GM13977 (cell line): ENCODE results near the gene CD99.

Experiments
- DNase-seq: peaks from one replicate; pipeline ENCODE4 v3.0.0; 2012; ENCODE audit warnings: low spot score
- CTCF ChIP-seq: IDR thresholded peaks from 2 replicates; pipeline ENCODE4 v1.5.1; 2012; ENCODE audit warnings: mild to moderate bottlenecking, control low read depth; ENCODE audit not compliant: insufficient read depth; ENCODE audit errors: extremely low read depth, missing control alignments
- in situ Hi-C: fragments of 300-500 bp; cut with MboI; formaldehyde crosslinking; loops from one replicate; pipeline ENCODE4 v1.12.0; 2022; ENCODE audit warnings: low sequenced_read_pairs, low pct_unique_long_range_greater_than_20kb, mixed read lengths, inconsistent platforms; ENCODE audit not compliant: unreplicated experiment

The CD99 gene

GRCh38 chrX:2712428-2712827 lies 21.3 kb downstream of the CD99 start:
- TF ChIP-seq CTCF = no peak
- no peak for DNase-seq
- in situ Hi-C loops = no loop called here

DNA sequence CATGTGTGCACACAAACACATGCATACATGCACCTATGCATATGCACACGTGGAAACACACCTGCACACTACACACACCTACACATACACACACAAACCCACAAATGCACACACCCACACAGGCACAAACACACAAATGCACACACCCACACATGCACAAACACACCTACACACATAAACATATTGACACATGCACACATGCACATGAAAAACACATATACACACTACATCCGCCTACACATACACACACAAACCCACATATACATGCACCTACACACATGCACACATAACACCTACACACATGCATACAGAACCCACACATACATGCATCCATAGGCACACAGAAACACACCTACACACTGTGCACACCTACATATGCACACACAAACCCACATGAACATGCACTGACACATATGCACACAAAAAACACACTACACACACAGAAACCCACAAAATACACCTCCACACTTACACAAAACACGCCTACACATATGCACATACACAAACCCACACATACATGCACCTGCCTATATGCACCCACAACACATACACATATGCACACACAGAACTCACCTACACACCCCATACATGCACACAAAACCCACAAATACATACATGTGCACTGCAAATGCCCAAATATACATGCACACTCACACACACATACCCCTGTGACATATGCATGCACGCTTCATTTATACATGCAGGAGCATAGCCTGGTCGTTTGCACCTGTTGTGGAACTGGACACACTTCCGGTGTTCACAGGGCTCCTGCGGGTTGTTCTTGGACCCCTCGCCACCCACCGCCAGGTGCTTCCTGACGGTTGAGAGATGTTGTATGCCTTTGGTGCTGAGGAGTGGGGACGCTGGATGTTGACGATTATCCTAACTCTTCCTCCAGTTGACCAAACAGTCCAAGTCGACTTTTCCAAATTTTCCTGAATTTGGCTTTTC lies 22.1 kb downstream of the CD99 start:
- in situ Hi-C loops = no loop called here

DNA sequence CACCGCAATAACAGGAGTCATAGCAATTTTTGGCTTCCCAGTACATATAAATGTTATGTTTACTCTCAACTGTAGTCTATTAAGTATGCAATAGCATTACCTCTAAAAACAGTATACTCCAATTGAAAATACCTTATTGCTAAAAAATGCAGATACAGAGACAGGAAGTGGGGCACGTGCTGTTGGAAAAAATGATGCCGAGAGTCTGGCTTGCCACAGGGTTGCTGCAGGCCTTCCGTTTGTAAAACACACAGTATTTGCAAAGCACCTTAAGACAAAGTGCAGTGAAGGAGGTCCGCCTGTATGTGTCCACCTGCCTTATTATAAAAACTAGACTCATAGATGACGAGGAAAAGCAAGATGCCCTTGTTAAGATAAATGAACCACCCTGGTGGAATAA lies 23.5 kb downstream of the CD99 start:
- no peak for DNase-seq
- no peak for TF ChIP-seq CTCF
- in situ Hi-C loops = no loop called here

More for the DNA sequence above, 22.1 kb downstream of the CD99 start:
- TF ChIP-seq CTCF = no peak
- no peak for DNase-seq

DNA sequence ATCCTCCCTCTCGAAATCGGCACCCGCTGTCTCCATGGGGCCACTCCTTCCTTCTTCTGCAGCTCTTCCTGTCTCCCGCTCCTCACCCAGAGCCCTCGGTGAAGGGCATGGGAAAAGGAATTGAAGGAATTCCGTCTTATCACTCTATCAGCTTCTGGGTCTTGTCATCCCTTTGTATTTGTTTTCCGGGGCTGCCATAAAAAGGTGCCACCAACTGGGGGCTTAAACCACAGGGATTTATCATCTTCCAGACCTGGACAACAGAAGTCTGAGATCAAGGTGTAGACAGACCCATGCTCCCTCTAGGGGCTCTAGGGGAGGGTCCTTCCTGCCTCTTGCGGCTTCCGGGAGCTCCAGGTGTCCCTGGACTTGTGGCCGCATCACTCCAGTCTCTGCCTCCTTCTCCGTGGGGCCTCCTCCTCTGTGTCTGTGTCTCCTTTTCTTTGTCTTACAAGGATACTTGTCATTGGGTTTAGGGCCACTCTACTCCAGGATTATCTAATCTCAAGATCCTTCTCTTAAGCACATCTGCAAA lies 24.0 kb downstream of the CD99 start:
- TF ChIP-seq CTCF = no peak

GRCh38 chrX:2717312-2717711 lies 26.2 kb downstream of the CD99 start:
- DNase-seq = no peak
- no peak for TF ChIP-seq CTCF
- in situ Hi-C loops = no loop called here

More for the DNA sequence above, 24.0 kb downstream of the CD99 start:
- DNase-seq = no peak
- in situ Hi-C loops = no loop called here

GRCh38 chrX:2718821-2719220 lies 27.7 kb downstream of the CD99 start:
- in situ Hi-C loops = no loop called here
- no peak for DNase-seq
- no peak for TF ChIP-seq CTCF
